Measurements from ENCODE around the gene MPV17. TPM values are rescaled to one million over a fixed set of nuclear protein-coding genes. Genes with fewer than 3 reads are reported as not detected.

The MPV17 gene
- polyA plus RNA-seq, 2 of the 4 experiments (the other 2 are of a cell fraction) = 67.7 to 130 TPM

DNA sequence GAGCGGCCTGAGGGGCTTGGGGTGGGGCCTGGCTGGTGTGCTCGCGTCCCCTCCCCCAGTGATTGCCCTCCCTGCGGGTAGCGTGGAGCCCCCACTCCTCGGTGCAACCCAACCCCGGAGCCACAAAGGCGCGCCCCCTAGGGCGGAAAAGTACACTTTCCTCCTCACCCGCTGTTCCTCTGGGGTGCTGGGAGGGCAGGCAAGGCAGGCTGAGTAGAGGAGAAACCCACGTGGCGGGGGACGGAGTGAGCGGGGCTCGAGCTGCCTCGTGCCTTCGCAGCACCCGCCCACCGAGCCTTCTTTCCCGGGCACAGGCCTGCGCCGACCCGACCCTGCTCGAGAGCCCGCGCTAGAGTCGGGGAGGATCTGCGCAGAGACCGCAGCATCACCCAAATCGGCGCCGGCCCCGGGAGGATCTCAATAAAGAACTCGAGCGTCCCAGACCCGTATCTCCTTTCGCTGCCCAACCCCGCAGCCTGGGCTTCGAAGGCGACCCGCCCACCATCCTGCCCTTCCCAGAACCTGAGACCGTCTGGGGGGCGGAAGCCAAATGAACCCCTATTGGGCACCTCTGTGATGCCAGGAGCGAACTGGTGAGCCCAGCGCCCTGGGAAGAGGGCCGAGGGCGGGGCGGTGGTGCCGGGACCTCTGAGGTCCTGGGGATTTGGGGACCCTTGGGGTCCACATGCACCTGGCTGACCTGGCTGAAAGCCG, 16.2 kb downstream of the MPV17 start:
- POLR2A ChIA-PET = no interaction called here
- ATAC-seq (no peak), DNase-seq (ENCODE audit: low read depth in 1 of 2, low spot score in 1 of 2) (no peak), FAIRE-seq (no peak)
- CTCF ChIA-PET = interaction anchor here (1.5 to 20.5 kb wide), 5 partner anchors 10 to 208 kb away, joined by 5 to 394 read pairs (median 156); partner anchors contain the start of genes DNAJC5G, MPV17 and TRIM54
- TF ChIP-seq, protein P1, sequence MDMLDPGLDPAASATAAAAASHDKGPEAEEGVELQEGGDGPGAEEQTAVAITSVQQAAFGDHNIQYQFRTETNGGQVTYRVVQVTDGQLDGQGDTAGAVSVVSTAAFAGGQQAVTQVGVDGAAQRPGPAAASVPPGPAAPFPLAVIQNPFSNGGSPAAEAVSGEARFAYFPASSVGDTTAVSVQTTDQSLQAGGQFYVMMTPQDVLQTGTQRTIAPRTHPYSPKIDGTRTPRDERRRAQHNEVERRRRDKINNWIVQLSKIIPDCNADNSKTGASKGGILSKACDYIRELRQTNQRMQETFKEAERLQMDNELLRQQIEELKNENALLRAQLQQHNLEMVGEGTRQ (IDR thresholded peaks at IDR 0.05) = no peak
- no peak for TF ChIP-seq SMC3 (IDR thresholded peaks at IDR 0.05)
- TF ChIP-seq, protein P2, sequence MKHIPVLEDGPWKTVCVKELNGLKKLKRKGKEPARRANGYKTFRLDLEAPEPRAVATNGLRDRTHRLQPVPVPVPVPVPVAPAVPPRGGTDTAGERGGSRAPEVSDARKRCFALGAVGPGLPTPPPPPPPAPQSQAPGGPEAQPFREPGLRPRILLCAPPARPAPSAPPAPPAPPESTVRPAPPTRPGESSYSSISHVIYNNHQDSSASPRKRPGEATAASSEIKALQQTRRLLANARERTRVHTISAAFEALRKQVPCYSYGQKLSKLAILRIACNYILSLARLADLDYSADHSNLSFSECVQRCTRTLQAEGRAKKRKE (CRISPR knock-in tag; IDR thresholded peaks at IDR 0.05; ENCODE audit: low read depth) = no peak
- TF ChIP-seq NFE2L2 (conservative IDR thresholded peaks at IDR 0.05; ENCODE audit: low read length) = no peak
- TF ChIP-seq RARB (CRISPR knock-in tag; IDR thresholded peaks at IDR 0.05) = no peak
- TF ChIP-seq PHF8 (IDR thresholded peaks at IDR 0.05; ENCODE audit: borderline replicate concordance, low read depth) = no peak
- TF ChIP-seq HOXB13 (CRISPR knock-in tag; IDR thresholded peaks at IDR 0.05; ENCODE audit: low read depth) = no peak
- TF ChIP-seq SREBF2 (IDR thresholded peaks at IDR 0.05) = no peak
- TF ChIP-seq, protein P3, sequence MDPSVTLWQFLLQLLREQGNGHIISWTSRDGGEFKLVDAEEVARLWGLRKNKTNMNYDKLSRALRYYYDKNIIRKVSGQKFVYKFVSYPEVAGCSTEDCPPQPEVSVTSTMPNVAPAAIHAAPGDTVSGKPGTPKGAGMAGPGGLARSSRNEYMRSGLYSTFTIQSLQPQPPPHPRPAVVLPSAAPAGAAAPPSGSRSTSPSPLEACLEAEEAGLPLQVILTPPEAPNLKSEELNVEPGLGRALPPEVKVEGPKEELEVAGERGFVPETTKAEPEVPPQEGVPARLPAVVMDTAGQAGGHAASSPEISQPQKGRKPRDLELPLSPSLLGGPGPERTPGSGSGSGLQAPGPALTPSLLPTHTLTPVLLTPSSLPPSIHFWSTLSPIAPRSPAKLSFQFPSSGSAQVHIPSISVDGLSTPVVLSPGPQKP (IDR thresholded peaks at IDR 0.05; ENCODE audit: low read depth, low read length) = no peak
- no peak for TF ChIP-seq RNF2 (IDR thresholded peaks at IDR 0.05; ENCODE audit: borderline replicate concordance, low read depth)
- H3K4me2 ChIP-seq = no peak overlapping the region
- 80% methylated on average over 51 of the region's 51 CpGs for WGBS (ENCODE audit: missing lambda C conversion rate)
- H3K4me3 ChIP-seq = no peak overlapping the region
- no peaks in the 10 kb centered on the region for H3K9me3 ChIP-seq
- H3K27ac ChIP-seq = no peak overlapping the region
- H3K4me1 ChIP-seq = 0 out of 3 replicates have a peak, but pooled peaks cover 3% of the 10 kb centered on the region

DNA sequence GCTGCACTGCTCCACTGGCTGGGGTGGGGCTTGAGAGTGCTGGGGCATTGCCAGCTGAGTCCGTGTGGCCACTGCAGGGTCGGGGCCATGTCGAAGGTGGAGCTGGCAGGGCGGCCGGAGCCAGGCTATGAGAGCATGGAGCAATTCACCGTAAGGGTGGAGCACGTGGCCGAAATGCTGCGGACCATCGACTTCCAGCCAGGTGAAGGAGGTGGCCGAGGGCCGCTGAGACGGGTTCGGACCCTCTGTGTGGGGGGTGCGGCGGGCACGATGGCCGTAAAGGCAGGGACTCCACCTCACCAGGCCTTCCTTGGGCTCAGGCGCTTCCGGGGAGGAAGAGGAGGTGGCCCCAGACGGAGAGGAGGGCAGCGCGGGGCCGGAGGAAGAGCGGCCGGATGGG, 16.8 kb downstream of the MPV17 start:
- ChIA-PET POLR2A (no interaction called here), CTCF (interaction anchor here (0.6 to 20.5 kb wide), 6 partner anchors 11 to 208 kb away, joined by 3 to 394 read pairs (median 140); partner anchors contain the start of genes DNAJC5G, MPV17 and TRIM54)
- ATAC-seq = no peak

More for the DNA sequence above, 16.8 kb downstream of the MPV17 start:
- no peak for DNase-seq (ENCODE audit: low read depth in 1 of 2, low spot score in 1 of 2)
- 81% methylated on average over 26 of the region's 26 CpGs for WGBS (ENCODE audit: missing lambda C conversion rate)
- no peak overlapping the region for H3K4me2 ChIP-seq
- TF ChIP-seq, protein P4, sequence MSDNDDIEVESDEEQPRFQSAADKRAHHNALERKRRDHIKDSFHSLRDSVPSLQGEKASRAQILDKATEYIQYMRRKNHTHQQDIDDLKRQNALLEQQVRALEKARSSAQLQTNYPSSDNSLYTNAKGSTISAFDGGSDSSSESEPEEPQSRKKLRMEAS (IDR thresholded peaks at IDR 0.05) = no peak
- TF ChIP-seq KDM5A (IDR thresholded peaks at IDR 0.05) (no peak), TP53 (CRISPR knock-in tag; IDR thresholded peaks at IDR 0.05) (no peak), HOXB13 (CRISPR knock-in tag; IDR thresholded peaks at IDR 0.05; ENCODE audit: low read depth) (no peak), FOSL2 (IDR thresholded peaks at IDR 0.05) (no peak), FOSL2 (CRISPR knock-in tag; IDR thresholded peaks at IDR 0.05) (no peak), TFCP2L1 (CRISPR knock-in tag; IDR thresholded peaks at IDR 0.05) (no peak), CBX8 (IDR thresholded peaks at IDR 0.05) (no peak), CBX2 (IDR thresholded peaks at IDR 0.05; ENCODE audit: borderline replicate concordance, low read depth) (no peak), ZFP36 (IDR thresholded peaks at IDR 0.05; ENCODE audit: borderline replicate concordance, partially characterized antibody) (no peak), MYC (IDR thresholded peaks at IDR 0.05; ENCODE audit: borderline replicate concordance, low read length) (no peak), ZSCAN20 (CRISPR knock-in tag; IDR thresholded peaks at IDR 0.05) (no peak), JUNB (IDR thresholded peaks at IDR 0.05) (no peak), CEBPB (IDR thresholded peaks at IDR 0.05) (no peak), CHD2 (IDR thresholded peaks at IDR 0.05; ENCODE audit: low read length, partially characterized antibody) (no peak), RFX5 (IDR thresholded peaks at IDR 0.05) (no peak), MAZ (IDR thresholded peaks at IDR 0.05; ENCODE audit: borderline replicate concordance, low read depth, low read length) (no peak), ESRRA (IDR thresholded peaks at IDR 0.05; ENCODE audit: borderline replicate concordance, low read length) (no peak)
- TF ChIP-seq, protein P5, sequence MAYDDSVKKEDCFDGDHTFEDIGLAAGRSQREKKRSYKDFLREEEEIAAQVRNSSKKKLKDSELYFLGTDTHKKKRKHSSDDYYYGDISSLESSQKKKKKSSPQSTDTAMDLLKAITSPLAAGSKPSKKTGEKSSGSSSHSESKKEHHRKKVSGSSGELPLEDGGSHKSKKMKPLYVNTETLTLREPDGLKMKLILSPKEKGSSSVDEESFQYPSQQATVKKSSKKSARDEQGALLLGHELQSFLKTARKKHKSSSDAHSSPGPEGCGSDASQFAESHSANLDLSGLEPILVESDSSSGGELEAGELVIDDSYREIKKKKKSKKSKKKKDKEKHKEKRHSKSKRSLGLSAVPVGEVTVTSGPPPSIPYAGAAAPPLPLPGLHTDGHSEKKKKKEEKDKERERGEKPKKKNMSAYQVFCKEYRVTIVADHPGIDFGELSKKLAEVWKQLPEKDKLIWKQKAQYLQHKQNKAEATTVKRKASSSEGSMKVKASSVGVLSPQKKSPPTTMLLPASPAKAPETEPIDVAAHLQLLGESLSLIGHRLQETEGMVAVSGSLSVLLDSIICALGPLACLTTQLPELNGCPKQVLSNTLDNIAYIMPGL (CRISPR knock-in tag; IDR thresholded peaks at IDR 0.05; ENCODE audit: borderline replicate concordance) = no peak
- TF ChIP-seq, protein P1 (IDR thresholded peaks at IDR 0.05) = no peak
- TF ChIP-seq, protein P6, sequence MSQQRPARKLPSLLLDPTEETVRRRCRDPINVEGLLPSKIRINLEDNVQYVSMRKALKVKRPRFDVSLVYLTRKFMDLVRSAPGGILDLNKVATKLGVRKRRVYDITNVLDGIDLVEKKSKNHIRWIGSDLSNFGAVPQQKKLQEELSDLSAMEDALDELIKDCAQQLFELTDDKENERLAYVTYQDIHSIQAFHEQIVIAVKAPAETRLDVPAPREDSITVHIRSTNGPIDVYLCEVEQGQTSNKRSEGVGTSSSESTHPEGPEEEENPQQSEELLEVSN (IDR thresholded peaks at IDR 0.05; ENCODE audit: borderline replicate concordance, low read depth) = no peak
- no peak for FAIRE-seq
- no peak overlapping the region for H3K27ac ChIP-seq
- H3K9me3 ChIP-seq = no peaks in the 10 kb centered on the region
- no peak overlapping the region for H3K4me3 ChIP-seq
- 0 out of 3 replicates have a peak, but pooled peaks cover 3% of the 10 kb centered on the region for H3K4me1 ChIP-seq
